ENCODE results near the gene ARHGEF19. TPM values are rescaled to one million over a fixed set of nuclear protein-coding genes. Genes with fewer than 3 reads are reported as not detected.
A peak's percentile ranks its signal among the peaks of the same experiment; 100 is the strongest.

ARHGEF19 gene
- total RNA-seq, 1 experiment from 2014 or later, result 38.5 TPM

- TSS peak; percentile 92 for BruUV-seq (replicated peaks)
- TF ChIP-seq CTCF (conservative IDR thresholded peaks at IDR 0.05), result no peak
- no peak for TF ChIP-seq EZH2 (IDR thresholded peaks at IDR 0.05; ENCODE audit: low read depth)
- H3F3A ChIP-seq (ENCODE audit: insufficient read depth, low read depth), result peaks cover 3% of the 10 kb centered on the region; the same call in 1 of the 2 replicates
- no peaks in the 10 kb centered on the region for H3K36me3 ChIP-seq (ENCODE audit: low read depth)
- peaks cover 13% of the 10 kb centered on the region for H3K4me1 ChIP-seq (replicated peaks; ENCODE audit: insufficient read depth)
- H3K4me2 ChIP-seq, result peak overlapping the region; percentile 97
- ChIA-PET POLR2A (ENCODE audit: unreplicated experiment) (interaction anchor here (0.6 to 0.7 kb wide), 2 partner anchors 20 to 48 kb away, joined by 3 read pairs; no protein-coding TSS in a partner anchor), CTCF (interaction anchor here (0.5 kb wide), 1 partner anchor 9 kb away, joined by 3 read pairs; no protein-coding TSS in a partner anchor)
- H3K4me3 ChIP-seq, result peak overlapping the region; percentile 81; the same call in 1 of the 2 replicates
- H3K9me2 ChIP-seq (ENCODE audit: insufficient read depth), result no peaks in the 10 kb centered on the region
- DNase-seq, result no peak
- H2AFZ ChIP-seq, result peak overlapping the region; percentile 78
- H3K27ac ChIP-seq, result peak overlapping the region; percentile 60
- no peaks in the 10 kb centered on the region for H3K79me2 ChIP-seq (ENCODE audit: low read depth)
- H3K27me3 ChIP-seq (ENCODE audit: insufficient read depth, low read depth), result no peaks in the 10 kb centered on the region
- intact Hi-C loops (cut with micrococcal nuclease; ENCODE audit: unreplicated experiment), result loop anchor here (2.0 kb wide), 4 partner anchors 21 to 159 kb away; no protein-coding TSS in a partner anchor
- no peaks in the 10 kb centered on the region for H3K9me3 ChIP-seq (ENCODE audit: insufficient read depth, low read depth)
- no peaks in the 10 kb centered on the region for H4K20me1 ChIP-seq (ENCODE audit: insufficient read depth)
These were observed 24.9 kb upstream of the ARHGEF19 start for GRCh38 chr1:16237343-16237830.

- BruUV-seq (replicated peaks), result TSS peak; percentile 64
- H3K9me3 ChIP-seq (ENCODE audit: insufficient read depth, low read depth), result no peaks in the 10 kb centered on the region
- ChIA-PET CTCF (interaction anchor here (0.5 kb wide), 1 partner anchor 9 kb away, joined by 3 read pairs; no protein-coding TSS in a partner anchor), POLR2A (ENCODE audit: unreplicated experiment) (interaction anchor here (0.7 kb wide), 1 partner anchor 48 kb away, joined by 3 read pairs; no protein-coding TSS in a partner anchor)
- peak within 1 kb of the TSS; percentile 60 for H3K27ac ChIP-seq
- DNase-seq, result peak; percentile 65 to 93
- H4K20me1 ChIP-seq (ENCODE audit: insufficient read depth), result no peaks in the 10 kb centered on the region
- H3K36me3 ChIP-seq (ENCODE audit: low read depth), result no peaks in the 10 kb centered on the region
- H3K27me3 ChIP-seq (ENCODE audit: insufficient read depth, low read depth), result no peaks in the 10 kb centered on the region
- peaks cover 3% of the 10 kb centered on the region; the same call in 1 of the 2 replicates for H3F3A ChIP-seq (ENCODE audit: insufficient read depth, low read depth)
- intact Hi-C loops (cut with micrococcal nuclease; ENCODE audit: unreplicated experiment), result loop anchor here (2.0 kb wide), 4 partner anchors 20 to 158 kb away; no protein-coding TSS in a partner anchor
- no peaks in the 10 kb centered on the region for H3K79me2 ChIP-seq (ENCODE audit: low read depth)
- H2AFZ ChIP-seq, result peak within 1 kb of the TSS; percentile 83
- no peak for TF ChIP-seq EZH2 (IDR thresholded peaks at IDR 0.05; ENCODE audit: low read depth)
- 0 out of 2 replicates have a peak, but pooled peaks have one; percentile 29 for TF ChIP-seq CTCF (conservative IDR thresholded peaks at IDR 0.05)
- no peaks in the 10 kb centered on the region for H3K9me2 ChIP-seq (ENCODE audit: insufficient read depth)
- H3K4me2 ChIP-seq, result peak within 1 kb of the TSS; percentile 97
- H3K4me1 ChIP-seq (replicated peaks; ENCODE audit: insufficient read depth), result peaks cover 13% of the 10 kb centered on the region
- peak within 1 kb of the TSS; percentile 81 for H3K4me3 ChIP-seq
These were observed 24.3 kb upstream of the ARHGEF19 start, which contains the start of gene CPLANE2 for GRCh38 chr1:16236511-16237342. Gene CPLANE2 (minus strand): TSS chr1:16237183. CDS start chr1:16236742, 441 bp downstream.

GRCh38 chr1:16235944-16236510 lies 23.6 kb upstream of the ARHGEF19 start:
- ChIA-PET CTCF (no interaction called here), POLR2A (ENCODE audit: unreplicated experiment) (no interaction called here)
- H2AFZ ChIP-seq, result no peak overlapping the region; the same call in 1 of the 2 replicates
- intact Hi-C loops (cut with micrococcal nuclease; ENCODE audit: unreplicated experiment), result loop anchor here (2.0 kb wide), 4 partner anchors 19 to 157 kb away; no protein-coding TSS in a partner anchor
- TF ChIP-seq EZH2 (IDR thresholded peaks at IDR 0.05; ENCODE audit: low read depth) (no peak), CTCF (conservative IDR thresholded peaks at IDR 0.05) (peak; percentile 59)
- peak overlapping the region; percentile 97 for H3K4me2 ChIP-seq
- no peaks in the 10 kb centered on the region for H3K9me3 ChIP-seq (ENCODE audit: insufficient read depth, low read depth)
- H3K4me1 ChIP-seq (replicated peaks; ENCODE audit: insufficient read depth), result peaks cover 13% of the 10 kb centered on the region
- no TSS peak for BruUV-seq (replicated peaks)
- peaks cover 3% of the 10 kb centered on the region; the same call in 1 of the 2 replicates for H3F3A ChIP-seq (ENCODE audit: insufficient read depth, low read depth)
- H3K4me3 ChIP-seq, result peak overlapping the region; percentile 81
- DNase-seq, result peak; percentile 48 to 51
- no peaks in the 10 kb centered on the region for H4K20me1 ChIP-seq (ENCODE audit: insufficient read depth)
- H3K36me3 ChIP-seq (ENCODE audit: low read depth), result no peaks in the 10 kb centered on the region
- H3K27me3 ChIP-seq (ENCODE audit: insufficient read depth, low read depth), result no peaks in the 10 kb centered on the region
- H3K9me2 ChIP-seq (ENCODE audit: insufficient read depth), result no peaks in the 10 kb centered on the region
- no peaks in the 10 kb centered on the region for H3K79me2 ChIP-seq (ENCODE audit: low read depth)
- H3K27ac ChIP-seq, result no peak overlapping the region; the same call in 1 of the 2 replicates
